Activated naive CD8-positive, alpha-beta T cell (primary cell): ENCODE results near the gene STAM2.
"Not testable (repeated sequence)": the region's sequence is repeated elsewhere in the genome, so short reads cannot be mapped to it uniquely, and the experiment has no call there.

ENCODE experiments used
- H3K27ac Mint-ChIP-seq: one replicate; pipeline ENCODE4 v1.8.0; 2021; ENCODE audit warnings: mixed read lengths
- H3K27me3 Mint-ChIP-seq: one replicate; pipeline ENCODE4 v1.8.0; 2021; ENCODE audit warnings: mixed read lengths
- H3K36me3 Mint-ChIP-seq: one replicate; pipeline ENCODE4 v1.8.0; 2021; ENCODE audit warnings: mixed read lengths
- H3K4me1 Mint-ChIP-seq: one replicate; pipeline ENCODE4 v1.8.0; 2021; ENCODE audit warnings: low read depth, mixed read lengths
- H3K4me3 Mint-ChIP-seq: one replicate; pipeline ENCODE4 v1.8.0; 2021; ENCODE audit warnings: mild to moderate bottlenecking, mixed read lengths
- H3K9me3 Mint-ChIP-seq: one replicate; pipeline ENCODE4 v1.8.0; 2021; ENCODE audit warnings: low read depth, mixed read lengths

STAM2 gene

GRCh38 chr2:152183401-152184073 is 8.0 kb upstream of the STAM2 start:
- Mint-ChIP-seq H3K4me3 (no peak overlapping the region), H3K27ac (no peak overlapping the region), H3K27me3 (no peaks in the 10 kb centered on the region), H3K9me3 (no peaks in the 10 kb centered on the region), H3K4me1 (peaks cover 9% of the 10 kb centered on the region), H3K36me3 (peaks cover 3% of the 10 kb centered on the region)

DNA sequence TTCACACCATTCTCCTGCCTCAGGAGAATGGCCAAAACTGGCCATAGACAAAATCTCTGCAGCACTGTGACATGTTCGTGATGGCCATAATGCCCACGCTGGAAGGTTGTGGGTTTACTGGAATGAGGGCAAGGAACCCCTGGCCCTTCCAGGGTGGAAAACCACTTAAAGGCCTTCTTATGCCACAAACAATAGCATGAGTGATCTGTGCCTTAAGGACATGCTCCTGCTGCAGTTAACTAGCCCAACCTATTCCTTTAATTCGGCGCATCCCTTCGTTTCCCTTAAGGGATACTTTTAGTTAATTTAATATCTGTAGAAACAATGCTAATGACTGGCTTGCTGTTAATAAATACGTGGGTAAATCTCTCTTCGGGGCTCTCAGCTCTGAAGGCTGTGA is 2.1 kb upstream of the STAM2 start:
- H3K27me3 Mint-ChIP-seq, H3K9me3 Mint-ChIP-seq, H3K4me3 Mint-ChIP-seq, H3K36me3 Mint-ChIP-seq, H3K27ac Mint-ChIP-seq: not testable (repeated sequence)
- peaks cover 27% of the 10 kb centered on the region for H3K4me1 Mint-ChIP-seq

DNA sequence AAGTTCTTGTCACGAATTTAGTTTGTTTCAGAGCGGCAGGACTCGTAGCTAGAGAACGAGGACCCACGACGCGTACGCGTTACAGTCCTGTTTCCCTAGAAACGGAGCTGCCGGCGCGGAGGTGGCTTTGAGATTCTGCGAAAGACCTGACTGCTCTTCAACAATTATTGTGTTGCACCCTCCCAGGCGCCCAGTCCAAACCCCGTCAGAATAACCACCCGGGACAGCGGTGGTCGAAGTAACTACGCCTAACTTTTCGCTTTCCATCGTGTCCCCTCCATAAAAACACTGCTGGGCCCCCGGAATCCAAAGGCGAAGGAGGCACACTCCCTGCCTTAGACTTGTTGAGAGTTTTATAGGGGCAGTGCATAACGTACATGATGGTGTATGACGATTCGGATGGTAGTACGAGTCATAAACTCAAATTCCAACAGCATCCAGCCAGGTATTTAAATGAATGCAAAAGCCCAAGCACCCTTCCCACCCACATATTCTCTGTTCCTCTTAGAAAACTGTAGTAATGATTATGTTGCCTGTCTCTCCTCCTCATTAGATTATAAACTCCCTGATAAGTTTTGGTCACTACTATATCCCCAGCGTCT is 651 bp upstream of the STAM2 start:
- no peaks in the 10 kb centered on the region for H3K9me3 Mint-ChIP-seq
- peaks cover 3% of the 10 kb centered on the region for H3K36me3 Mint-ChIP-seq
- H3K27me3 Mint-ChIP-seq, result no peaks in the 10 kb centered on the region
- H3K4me3 Mint-ChIP-seq, result peak overlapping the region; percentile 95
- peak overlapping the region; percentile 99 for H3K27ac Mint-ChIP-seq
- H3K4me1 Mint-ChIP-seq, result peaks cover 38% of the 10 kb centered on the region

DNA sequence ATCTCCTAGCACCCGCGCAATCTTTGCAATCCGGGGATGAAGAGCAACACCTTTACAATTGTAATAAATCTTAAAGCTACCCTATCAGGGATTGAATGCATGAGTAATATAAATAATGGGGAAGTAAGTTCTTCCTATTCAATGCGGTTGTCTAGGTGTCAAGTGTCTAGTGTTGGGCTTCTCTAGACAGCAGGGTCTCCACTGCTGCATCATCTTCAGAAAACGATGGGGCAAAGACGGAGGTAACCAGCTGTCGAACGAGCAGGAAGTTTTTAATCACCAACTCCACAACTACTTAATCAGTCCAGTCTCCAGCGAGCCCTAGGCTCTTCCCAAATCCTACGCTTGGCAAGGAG is 573 bp downstream of the STAM2 start:
- H3K4me1 Mint-ChIP-seq, result peaks cover 38% of the 10 kb centered on the region
- H3K27ac Mint-ChIP-seq, result peak overlapping the region; percentile 99
- H3K36me3 Mint-ChIP-seq, result peaks cover 3% of the 10 kb centered on the region
- H3K27me3 Mint-ChIP-seq, result no peaks in the 10 kb centered on the region
- peak overlapping the region; percentile 95 for H3K4me3 Mint-ChIP-seq
- H3K9me3 Mint-ChIP-seq, result no peaks in the 10 kb centered on the region

- H3K9me3 Mint-ChIP-seq, result no peaks in the 10 kb centered on the region
Observed at GRCh38 chr2:152174574-152174973, 989 bp downstream of the STAM2 start.

GRCh38 chr2:152173831-152174230 is 1.7 kb downstream of the STAM2 start:
- H3K27ac Mint-ChIP-seq, result no peak overlapping the region
- peak overlapping the region; percentile 58 for H3K4me3 Mint-ChIP-seq
- peaks cover 47% of the 10 kb centered on the region for H3K4me1 Mint-ChIP-seq
- no peaks in the 10 kb centered on the region for H3K27me3 Mint-ChIP-seq
- no peaks in the 10 kb centered on the region for H3K9me3 Mint-ChIP-seq
- H3K36me3 Mint-ChIP-seq, result peaks cover 6% of the 10 kb centered on the region

More at GRCh38 chr2:152174574-152174973, 989 bp downstream of the STAM2 start:
- Mint-ChIP-seq H3K4me1 (peaks cover 41% of the 10 kb centered on the region), H3K36me3 (peaks cover 3% of the 10 kb centered on the region), H3K27me3 (no peaks in the 10 kb centered on the region), H3K4me3 (peak overlapping the region; percentile 95), H3K27ac (peak overlapping the region; percentile 99)

GRCh38 chr2:152172201-152172785 is 3.3 kb downstream of the STAM2 start:
- peak overlapping the region; percentile 4 for H3K4me3 Mint-ChIP-seq
- not testable (repeated sequence) for H3K27ac Mint-ChIP-seq, H3K9me3 Mint-ChIP-seq, H3K27me3 Mint-ChIP-seq, H3K36me3 Mint-ChIP-seq
- peaks cover 56% of the 10 kb centered on the region for H3K4me1 Mint-ChIP-seq

DNA sequence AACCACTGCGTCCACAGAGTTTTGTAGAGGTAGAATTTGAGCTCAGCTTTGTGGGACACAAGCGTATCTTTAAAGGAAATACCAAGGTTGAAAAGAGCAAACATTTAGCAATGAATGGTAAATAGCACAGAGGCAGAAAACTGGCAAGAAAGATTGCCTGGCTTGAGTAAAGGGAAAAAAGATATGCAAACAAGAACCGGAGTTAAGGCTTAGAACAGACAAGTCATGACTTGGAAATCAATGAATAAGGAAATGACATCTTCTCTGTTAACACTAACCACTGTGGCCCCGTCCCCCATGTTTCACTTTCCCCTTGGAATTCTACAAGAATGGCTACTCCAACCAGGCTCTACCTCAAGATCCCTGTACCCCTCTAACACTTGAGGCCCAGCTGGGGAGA is 3.8 kb downstream of the STAM2 start:
- H3K4me1 Mint-ChIP-seq, result peaks cover 59% of the 10 kb centered on the region
- no peaks in the 10 kb centered on the region for H3K9me3 Mint-ChIP-seq
- peak overlapping the region; percentile 4 for H3K4me3 Mint-ChIP-seq
- no peak overlapping the region for H3K27ac Mint-ChIP-seq
- H3K27me3 Mint-ChIP-seq, result no peaks in the 10 kb centered on the region
- H3K36me3 Mint-ChIP-seq, result peaks cover 3% of the 10 kb centered on the region

DNA sequence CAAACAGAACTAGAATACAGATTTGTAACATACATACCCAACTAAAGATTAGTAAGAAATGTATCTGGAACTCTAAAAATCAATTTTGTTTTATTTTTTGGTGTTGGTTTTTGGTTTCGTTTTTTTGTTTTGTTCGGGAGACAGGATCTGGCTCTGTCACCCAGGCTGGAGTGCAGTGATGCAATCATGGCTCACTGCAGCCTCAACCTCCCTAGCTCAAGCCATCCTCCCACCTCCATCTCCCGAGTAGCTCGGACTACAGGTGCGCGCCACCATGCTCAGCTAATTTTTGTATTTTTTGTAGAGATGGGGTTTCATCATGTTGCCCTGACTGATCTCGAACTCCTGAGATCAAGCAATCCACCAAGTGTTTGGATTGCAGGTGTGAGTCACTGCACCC is 6.4 kb downstream of the STAM2 start:
- Mint-ChIP-seq H3K4me3 (peak overlapping the region; percentile 1), H3K27ac (peak overlapping the region; percentile 3), H3K4me1 (peaks cover 57% of the 10 kb centered on the region)
- H3K9me3 Mint-ChIP-seq, H3K36me3 Mint-ChIP-seq, H3K27me3 Mint-ChIP-seq: not testable (repeated sequence)

DNA sequence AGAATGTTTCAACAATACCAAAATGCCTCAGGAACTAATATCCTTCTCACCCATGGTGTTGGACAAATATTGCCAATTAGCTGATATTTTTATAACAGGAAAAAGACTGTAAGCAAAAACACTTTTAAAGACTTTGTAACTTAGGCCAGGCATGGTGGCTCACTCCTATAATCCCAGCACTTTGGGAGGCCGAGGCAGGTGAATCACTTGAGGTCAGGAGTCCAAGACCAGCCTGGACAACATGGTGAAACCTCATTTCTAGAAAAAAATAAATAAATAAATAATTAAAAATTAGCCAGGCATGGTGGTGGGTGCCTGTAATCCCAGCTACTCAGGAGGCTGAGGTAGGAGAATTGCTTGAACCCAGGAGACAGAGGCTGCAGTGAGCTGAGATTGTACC is 8.1 kb downstream of the STAM2 start:
- H3K4me1 Mint-ChIP-seq, result peaks cover 58% of the 10 kb centered on the region

DNA sequence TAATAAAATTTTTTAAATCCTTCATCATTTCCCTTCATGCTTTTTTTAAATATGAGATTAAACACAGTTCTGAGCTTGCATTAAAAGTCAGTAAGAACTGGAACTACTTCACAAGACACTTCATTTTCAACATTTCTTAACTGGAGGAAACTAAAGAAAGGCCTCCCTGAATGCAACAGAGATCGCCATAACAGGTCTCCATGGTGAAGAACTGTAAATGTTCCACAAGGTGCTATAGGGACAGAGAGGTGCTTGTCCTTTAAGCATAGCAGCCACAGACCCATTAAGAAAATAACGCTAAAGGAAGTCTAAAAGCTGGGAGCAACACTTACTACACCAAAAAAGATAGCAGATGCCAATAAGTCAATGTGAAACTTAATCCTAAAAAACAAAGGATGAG is 8.5 kb downstream of the STAM2 start:
- peak overlapping the region; percentile 16 for H3K27ac Mint-ChIP-seq
- no peaks in the 10 kb centered on the region for H3K9me3 Mint-ChIP-seq
- peaks cover 3% of the 10 kb centered on the region for H3K36me3 Mint-ChIP-seq
- H3K4me1 Mint-ChIP-seq, result peaks cover 56% of the 10 kb centered on the region
- peak overlapping the region; percentile 23 for H3K4me3 Mint-ChIP-seq
- no peaks in the 10 kb centered on the region for H3K27me3 Mint-ChIP-seq

More for the DNA sequence above, 8.1 kb downstream of the STAM2 start:
- not testable (repeated sequence) for H3K4me3 Mint-ChIP-seq, H3K36me3 Mint-ChIP-seq, H3K9me3 Mint-ChIP-seq, H3K27ac Mint-ChIP-seq, H3K27me3 Mint-ChIP-seq

- H3K4me1 Mint-ChIP-seq, result peaks cover 52% of the 10 kb centered on the region
- H3K4me3 Mint-ChIP-seq, result peak overlapping the region; percentile 23
- H3K9me3 Mint-ChIP-seq, result no peaks in the 10 kb centered on the region
- H3K27me3 Mint-ChIP-seq, result no peaks in the 10 kb centered on the region
- no peak overlapping the region for H3K27ac Mint-ChIP-seq
- H3K36me3 Mint-ChIP-seq, result peaks cover 3% of the 10 kb centered on the region
Observed at GRCh38 chr2:152166633-152167032, 8.9 kb downstream of the STAM2 start.

DNA sequence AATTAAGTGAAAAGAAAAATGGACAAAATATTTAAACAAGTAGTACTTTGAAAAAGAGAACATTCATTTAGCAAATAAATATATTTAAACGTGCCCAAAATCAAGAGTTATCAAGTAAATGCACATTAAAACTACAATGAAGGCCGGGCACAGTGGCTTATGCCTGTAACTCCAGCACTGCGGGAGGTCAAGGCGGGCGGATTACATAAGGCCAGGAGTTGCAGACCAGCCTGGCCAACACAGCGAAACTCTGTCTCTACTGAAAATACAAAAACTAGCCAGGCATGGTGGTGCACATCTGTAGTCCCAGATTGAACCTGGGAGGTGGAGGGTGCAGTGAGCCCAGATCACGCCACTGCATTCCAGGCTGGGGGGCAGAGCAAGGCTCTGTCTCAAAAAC is 9.8 kb downstream of the STAM2 start:
- no peaks in the 10 kb centered on the region for H3K9me3 Mint-ChIP-seq
- H3K4me1 Mint-ChIP-seq, result peaks cover 52% of the 10 kb centered on the region
- H3K36me3 Mint-ChIP-seq, result peaks cover 5% of the 10 kb centered on the region
- H3K27me3 Mint-ChIP-seq, result no peaks in the 10 kb centered on the region
- no peak overlapping the region for H3K4me3 Mint-ChIP-seq
- no peak overlapping the region for H3K27ac Mint-ChIP-seq

DNA sequence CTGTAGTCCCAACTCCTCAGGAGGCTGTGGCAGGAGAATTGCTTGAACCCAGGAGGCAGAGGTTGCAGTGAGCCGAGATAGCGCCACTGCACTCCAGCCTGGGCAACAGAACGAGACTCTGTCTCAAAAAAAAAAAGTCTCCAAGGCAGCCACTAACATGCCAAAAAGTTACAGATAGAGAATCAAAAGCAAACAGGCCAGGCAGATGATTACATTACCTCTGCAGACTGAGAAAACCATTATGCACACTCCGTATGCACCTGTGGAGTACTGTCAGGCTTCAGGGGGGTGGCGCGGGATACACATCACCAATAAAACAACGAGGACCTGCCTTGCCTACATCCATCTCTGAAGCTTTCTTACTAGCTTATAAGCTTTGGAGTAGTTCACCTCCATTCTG is 10.3 kb downstream of the STAM2 start:
- H3K4me3 Mint-ChIP-seq, result no peak overlapping the region
- no peak overlapping the region for H3K27ac Mint-ChIP-seq
- H3K4me1 Mint-ChIP-seq, result peaks cover 52% of the 10 kb centered on the region
- no peaks in the 10 kb centered on the region for H3K27me3 Mint-ChIP-seq
- H3K9me3 Mint-ChIP-seq, result no peaks in the 10 kb centered on the region
- H3K36me3 Mint-ChIP-seq, result peaks cover 5% of the 10 kb centered on the region

DNA sequence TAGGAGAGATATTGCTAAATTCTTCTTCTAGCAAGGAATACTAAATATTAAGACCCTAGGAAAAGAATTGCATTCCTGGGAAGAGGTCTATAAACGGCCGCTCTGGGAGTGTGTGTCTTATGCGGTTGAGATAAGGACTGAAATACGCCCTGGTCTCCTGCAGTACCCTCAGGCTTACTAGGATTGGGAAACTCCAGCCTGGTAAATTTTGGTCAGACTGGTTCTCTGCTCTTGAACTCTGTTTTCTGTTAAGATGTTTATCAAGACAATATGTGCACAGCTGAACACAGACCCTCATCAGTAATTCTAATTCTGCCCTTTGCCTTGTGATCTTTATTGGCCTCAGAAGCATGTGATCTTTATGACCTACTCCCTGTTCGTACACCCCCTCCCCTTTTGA is 11.9 kb downstream of the STAM2 start:
- H3K9me3 Mint-ChIP-seq, H3K36me3 Mint-ChIP-seq, H3K4me3 Mint-ChIP-seq, H3K27me3 Mint-ChIP-seq, H3K27ac Mint-ChIP-seq: not testable (repeated sequence)
- H3K4me1 Mint-ChIP-seq, result peaks cover 43% of the 10 kb centered on the region

GRCh38 chr2:152162141-152162540 is 13.4 kb downstream of the STAM2 start:
- Mint-ChIP-seq H3K9me3 (no peaks in the 10 kb centered on the region), H3K36me3 (peaks cover 8% of the 10 kb centered on the region), H3K27me3 (no peaks in the 10 kb centered on the region), H3K27ac (no peak overlapping the region), H3K4me1 (peaks cover 35% of the 10 kb centered on the region), H3K4me3 (no peak overlapping the region)
